ENCODE results near the gene AS3MT. TPM values are rescaled to one million over a fixed set of nuclear protein-coding genes. Genes with fewer than 3 reads are reported as not detected.
"Not testable (repeated sequence)": the region's sequence is repeated elsewhere in the genome, so short reads cannot be mapped to it uniquely, and the experiment has no call there.

AS3MT gene
- total RNA-seq, 3 donors from 2014 or later = 0.27 to 1.6 TPM; not detected in 1

DNA sequence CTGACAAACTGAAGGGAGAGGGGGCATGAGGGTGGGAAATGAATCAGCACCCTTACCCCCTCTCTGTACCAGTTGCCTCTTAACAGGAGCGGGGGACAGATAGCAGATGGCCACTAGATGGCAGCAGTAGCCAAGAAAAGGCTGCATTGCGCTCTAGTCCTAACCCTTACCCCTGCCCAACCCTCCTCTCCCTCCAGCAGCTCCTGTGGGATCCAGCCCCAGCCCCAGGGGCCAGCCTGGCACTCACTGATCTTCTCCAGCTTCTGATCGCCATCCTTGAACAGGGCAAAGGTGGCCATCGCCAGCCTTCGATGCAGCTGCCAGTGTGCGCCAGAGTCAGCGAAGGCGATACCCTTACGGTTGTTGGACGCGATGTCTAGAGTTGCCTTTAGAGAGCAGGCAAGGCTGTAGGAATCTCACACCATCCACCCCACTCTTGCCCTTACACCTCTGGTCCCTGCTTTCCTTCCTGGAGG lies 34.2 kb upstream of the AS3MT start:
- ATAC-seq = peak; percentile 90
- H3K9me3 ChIP-seq = peaks cover 7% of the 10 kb centered on the region
- H3K4me1 ChIP-seq (ENCODE audit: low read depth) = no peaks in the 10 kb centered on the region
- no peaks in the 10 kb centered on the region for H3K36me3 ChIP-seq (ENCODE audit: low read depth)
- peak; percentile 50 to 87 (median 77) for DNase-seq
- no peak overlapping the region for H3K4me3 ChIP-seq
- TF ChIP-seq, protein P1, sequence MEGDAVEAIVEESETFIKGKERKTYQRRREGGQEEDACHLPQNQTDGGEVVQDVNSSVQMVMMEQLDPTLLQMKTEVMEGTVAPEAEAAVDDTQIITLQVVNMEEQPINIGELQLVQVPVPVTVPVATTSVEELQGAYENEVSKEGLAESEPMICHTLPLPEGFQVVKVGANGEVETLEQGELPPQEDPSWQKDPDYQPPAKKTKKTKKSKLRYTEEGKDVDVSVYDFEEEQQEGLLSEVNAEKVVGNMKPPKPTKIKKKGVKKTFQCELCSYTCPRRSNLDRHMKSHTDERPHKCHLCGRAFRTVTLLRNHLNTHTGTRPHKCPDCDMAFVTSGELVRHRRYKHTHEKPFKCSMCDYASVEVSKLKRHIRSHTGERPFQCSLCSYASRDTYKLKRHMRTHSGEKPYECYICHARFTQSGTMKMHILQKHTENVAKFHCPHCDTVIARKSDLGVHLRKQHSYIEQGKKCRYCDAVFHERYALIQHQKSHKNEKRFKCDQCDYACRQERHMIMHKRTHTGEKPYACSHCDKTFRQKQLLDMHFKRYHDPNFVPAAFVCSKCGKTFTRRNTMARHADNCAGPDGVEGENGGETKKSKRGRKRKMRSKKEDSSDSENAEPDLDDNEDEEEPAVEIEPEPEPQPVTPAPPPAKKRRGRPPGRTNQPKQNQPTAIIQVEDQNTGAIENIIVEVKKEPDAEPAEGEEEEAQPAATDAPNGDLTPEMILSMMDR (IDR thresholded peaks at IDR 0.05) = peak; percentile 64
- intact Hi-C loops (cut with DNase I, micrococcal nuclease) = loop anchor here in 1 of 2 donors (5.0 to 10.0 kb wide), 2 partner anchors 67 to 110 kb away; no protein-coding TSS in a partner anchor

DNA sequence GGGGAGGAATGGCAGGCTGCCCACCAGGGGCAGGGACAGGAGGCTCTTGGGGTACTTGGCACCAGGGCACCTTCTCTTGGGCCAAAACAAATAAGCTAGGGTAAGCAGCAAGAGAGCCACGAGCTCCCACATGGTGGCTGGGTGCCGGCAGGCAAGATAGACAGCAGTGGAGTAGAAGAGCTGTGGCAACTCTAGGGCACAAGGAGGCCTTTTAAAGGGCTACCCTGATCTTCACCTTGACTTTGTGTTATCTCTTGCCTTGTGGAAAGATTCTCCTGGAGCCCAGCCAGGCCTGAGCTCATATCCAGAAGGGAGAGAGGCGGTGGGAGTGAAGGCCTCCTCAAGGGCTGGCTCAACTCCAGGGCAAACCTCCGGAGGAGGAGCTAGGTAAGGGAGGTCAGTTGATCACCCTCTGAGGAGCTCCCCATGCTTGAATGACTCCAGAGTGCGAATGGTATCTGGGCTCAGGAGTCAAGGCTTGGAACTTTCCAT lies 32.0 kb upstream of the AS3MT start, which contains the start of gene CYP17A1:
Gene CYP17A1 (minus strand): TSS at position 184 of the 492 bp plus-strand sequence. CDS start 52 bp downstream, at position 132.
- no peaks in the 10 kb centered on the region for H3K36me3 ChIP-seq (ENCODE audit: low read depth)
- ATAC-seq = no peak
- no peak for DNase-seq
- H3K9me3 ChIP-seq = peaks cover 7% of the 10 kb centered on the region
- no peak within 1 kb of the TSS for H3K4me3 ChIP-seq
- no peaks in the 10 kb centered on the region for H3K4me1 ChIP-seq (ENCODE audit: low read depth)
- TF ChIP-seq, protein P1 (IDR thresholded peaks at IDR 0.05) = no peak
- intact Hi-C loops (cut with DNase I, micrococcal nuclease) = loop anchor here in 1 of 2 donors (5.0 to 10.0 kb wide), 2 partner anchors 65 to 112 kb away; no protein-coding TSS in a partner anchor

DNA sequence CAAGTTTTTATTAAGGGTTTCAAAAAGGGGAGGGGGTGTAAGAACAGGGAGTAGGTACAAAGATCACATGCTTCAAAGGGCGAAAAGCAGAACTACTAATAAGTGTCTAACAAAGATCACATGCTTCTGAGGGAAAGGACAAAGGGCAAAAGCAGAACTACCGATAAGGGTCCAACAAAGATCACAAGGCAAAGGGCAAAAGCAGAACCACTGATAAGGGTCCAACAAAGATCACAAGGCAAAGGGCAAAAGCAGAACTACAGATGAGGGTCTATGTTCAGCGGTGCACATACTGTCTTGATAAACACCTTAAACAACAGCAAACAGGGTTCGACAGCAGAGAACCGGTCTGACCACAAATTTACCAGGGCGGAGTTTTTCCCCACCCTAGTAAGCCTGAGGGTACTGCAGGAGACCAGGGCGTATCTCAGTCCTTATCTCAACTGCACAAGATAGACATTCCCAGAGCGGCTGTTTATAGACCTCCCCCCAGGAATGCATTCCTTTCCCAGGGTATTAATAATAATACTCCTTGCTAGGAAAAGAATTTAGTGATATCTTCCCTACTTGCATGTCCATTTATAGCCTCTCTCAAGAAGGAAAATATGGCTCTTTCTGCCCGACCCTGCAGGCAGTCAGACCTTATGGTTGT lies 30.9 kb upstream of the AS3MT start:
- not testable (repeated sequence) for DNase-seq; H3K4me1 ChIP-seq (ENCODE audit: low read depth); ATAC-seq; H3K36me3 ChIP-seq (ENCODE audit: low read depth); H3K4me3 ChIP-seq; H3K9me3 ChIP-seq
- intact Hi-C loops (cut with DNase I, micrococcal nuclease) = loop anchor here in 1 of 2 donors (5.0 to 10.0 kb wide), 2 partner anchors 64 to 114 kb away; no protein-coding TSS in a partner anchor

GRCh38 chr10:102841827-102842345 lies 27.4 kb upstream of the AS3MT start:
- no peak overlapping the region for H3K4me3 ChIP-seq
- ATAC-seq = no peak
- TF ChIP-seq, protein P1 (IDR thresholded peaks at IDR 0.05) = no peak
- DNase-seq = no peak
- no peaks in the 10 kb centered on the region for H3K36me3 ChIP-seq (ENCODE audit: low read depth)
- no peaks in the 10 kb centered on the region for H3K4me1 ChIP-seq (ENCODE audit: low read depth)
- intact Hi-C loops (cut with DNase I, micrococcal nuclease) = no loop called here
- H3K9me3 ChIP-seq = peaks cover 11% of the 10 kb centered on the region

DNA sequence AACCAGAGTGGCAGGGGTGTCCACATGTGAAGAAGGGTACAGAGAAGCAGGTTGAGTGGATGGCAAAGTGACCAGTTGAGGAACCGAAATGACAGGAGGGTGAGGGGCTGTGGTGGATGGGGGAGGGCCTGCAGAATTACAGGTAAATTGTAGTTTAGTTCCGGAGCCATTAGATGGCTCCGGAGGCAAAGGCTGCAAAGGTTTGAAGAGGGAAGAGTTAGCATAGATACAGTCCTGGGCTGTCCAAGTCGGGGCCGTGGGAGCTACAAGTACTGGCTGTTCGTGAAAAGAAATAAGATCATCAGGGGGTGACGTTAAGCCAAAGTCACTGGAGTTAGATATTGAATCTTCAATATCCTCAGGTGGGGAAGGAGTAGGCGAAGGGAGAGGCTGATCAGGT lies 26.1 kb upstream of the AS3MT start:
- H3K36me3 ChIP-seq (ENCODE audit: low read depth); DNase-seq; ATAC-seq; H3K9me3 ChIP-seq; intact Hi-C loops (cut with DNase I, micrococcal nuclease); H3K4me1 ChIP-seq (ENCODE audit: low read depth); H3K4me3 ChIP-seq: not testable (repeated sequence)

DNA sequence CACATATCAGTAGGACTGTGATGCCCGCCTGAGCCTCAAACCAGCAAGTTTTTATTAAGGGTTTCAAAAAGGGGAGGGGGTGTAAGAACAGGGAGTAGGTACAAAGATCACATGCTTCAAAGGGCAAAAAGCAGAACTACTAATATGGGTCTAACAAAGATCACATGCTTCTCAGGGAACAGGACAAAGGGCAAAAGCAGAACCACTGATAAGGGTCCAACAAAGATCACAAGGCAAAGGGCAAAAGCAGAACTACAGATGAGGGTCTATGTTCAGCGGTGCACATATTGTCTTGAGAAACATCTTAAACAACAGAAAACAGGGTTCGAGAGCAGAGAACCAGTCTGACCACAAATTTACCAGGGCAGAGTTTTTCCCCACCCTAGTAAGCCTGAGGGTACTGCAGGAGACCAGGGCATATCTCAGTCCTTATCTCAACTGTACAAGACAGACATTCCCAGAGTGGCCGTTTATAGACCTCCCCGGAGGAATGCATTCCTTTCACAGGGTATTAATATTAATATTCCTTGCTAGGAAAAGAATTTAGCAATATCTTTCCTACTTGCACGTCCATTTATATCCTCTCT lies 25.0 kb upstream of the AS3MT start:
- intact Hi-C loops (cut with DNase I, micrococcal nuclease); H3K9me3 ChIP-seq; H3K36me3 ChIP-seq (ENCODE audit: low read depth); DNase-seq; ATAC-seq; H3K4me3 ChIP-seq; H3K4me1 ChIP-seq (ENCODE audit: low read depth): not testable (repeated sequence)

Measured in mucosa of descending colon (tissue), 3 donors.